HCT116 (cell line): ENCODE results near the gene ADARB2. TPM values are rescaled to one million over a fixed set of nuclear protein-coding genes. Genes with fewer than 3 reads are reported as not detected.

Experiments used
- ATAC-seq: fragments of 200-7000 bp; cut with Tn5 transposase; 2 replicates; pipeline ENCODE4 v1.9.1; 2020; ENCODE audit warnings: mild to moderate bottlenecking, moderate library complexity
- BruUV-seq: library from RNA; stranded (reverse); fragments of 400-500 nt; replicated peaks from 2 replicates; lab custom pipeline; 2021; lab: Mats Ljungman, UMichigan
- CTCF ChIA-PET: fragments of 300-600 bp; sonication (Branson Sonifier 250); formaldehyde crosslinking; loops from one replicate; lab custom pipeline; 2021; ENCODE audit warnings: antibody characterized with exemption; lab: Charles Lee
- POLR2A ChIA-PET: fragments of 300-600, 350-600 bp; sonication (Branson Sonifier 250); formaldehyde crosslinking; loops from one replicate; lab custom pipeline; 2021; ENCODE audit warnings: antibody characterized with exemption; lab: Charles Lee
- RAD21 ChIA-PET, 2 experiments: fragments of 300-600 bp; sonication (Branson Sonifier 250); formaldehyde crosslinking; loops; one replicate each; lab custom pipeline; 2023; ENCODE audit warnings: low total read pairs in 2 of 2; ENCODE audit not compliant: uncharacterized antibody in 2 of 2, unreplicated experiment in 2 of 2, low non-redundant PET in 1 of 2; lab: Charles Lee
- DNase-seq: peaks from one replicate; pipeline ENCODE4 v3.0.0-alpha.2; 2010; ENCODE audit warnings: low read depth, low spot score
- H2AFZ ChIP-seq: fragments of 200-600 bp; shearing (Covaris generic), sonication (generic); 2 replicates; pipeline ENCODE4 v1.6.1; 2017; ENCODE audit warnings: low read depth, mixed run types, mixed read lengths, antibody characterized with exemption, low read length; ENCODE audit not compliant: poor library complexity, severe bottlenecking
- H3K27ac ChIP-seq: 2 replicates; pipeline ENCODE4 v1.5.1; 2012; ENCODE audit warnings: low read depth, low read length
- H3K27me3 ChIP-seq: fragments of 200-600 bp; sonication (generic); 2 replicates; pipeline ENCODE4 v1.6.1; 2016; ENCODE audit warnings: mixed run types, low read length, mixed read lengths; ENCODE audit not compliant: insufficient read depth
- H3K36me3 ChIP-seq, 2 experiments: fragments of 200-500 bp in 1 of 2; fragments of 200-600 bp in 1 of 2; sonication (Bioruptor generic) in 1 of 2; sonication (generic) in 1 of 2; 2 replicates each; pipeline versions ENCODE4 v1.5.1 to v1.6.1; 2014 to 2016; ENCODE audit warnings: low read length in 2 of 2, inconsistent platforms in 1 of 2, mixed read lengths in 1 of 2, mixed run types in 1 of 2; ENCODE audit not compliant: insufficient read depth in 2 of 2, control insufficient read depth in 1 of 2
- H3K4me1 ChIP-seq, 2 experiments: fragments of 200-600 bp in 1 of 2; sonication (generic) in 1 of 2; 2 replicates each; pipeline versions ENCODE4 v1.5.1 to v1.6.1; 2012 to 2017; ENCODE audit warnings: low read length in 2 of 2, inconsistent platforms in 1 of 2, mild to moderate bottlenecking in 1 of 2, mixed read lengths in 1 of 2, mixed run types in 1 of 2, moderate library complexity in 1 of 2; ENCODE audit not compliant: insufficient read depth in 2 of 2, control insufficient read depth in 1 of 2
- H3K4me2 ChIP-seq: fragments of 200-600 bp; sonication (generic); 2 replicates; pipeline ENCODE4 v1.6.1; 2017; ENCODE audit warnings: mixed run types, low read length, mixed read lengths
- H3K4me3 ChIP-seq, 2 experiments: fragments of 200-600 bp in 1 of 2; sonication (generic) in 1 of 2; replicated peaks in 1 of 2; 2 replicates each; pipeline ENCODE4 v1.5.1; 2011 to 2016; ENCODE audit warnings: low read length in 2 of 2, control low read depth in 1 of 2, low read depth in 1 of 2, mild to moderate bottlenecking in 1 of 2, mixed read lengths in 1 of 2, mixed run types in 1 of 2
- H3K79me2 ChIP-seq: fragments of 200-600 bp; sonication (generic); 2 replicates; pipeline ENCODE4 v1.6.1; 2017; ENCODE audit warnings: mild to moderate bottlenecking, mixed run types, low read length, moderate library complexity, mixed read lengths; ENCODE audit not compliant: insufficient read depth
- H3K9ac ChIP-seq: fragments of 200-600 bp; sonication (generic); 2 replicates; pipeline ENCODE4 v1.6.1; 2016; ENCODE audit warnings: low read length, mixed read lengths
- H3K9me2 ChIP-seq: fragments of 200-600 bp; sonication (generic), shearing (Covaris generic); 2 replicates; pipeline ENCODE4 v1.6.1; 2017; ENCODE audit warnings: mixed run types, mild to moderate bottlenecking, moderate library complexity; ENCODE audit not compliant: insufficient read depth
- H3K9me3 ChIP-seq, 2 experiments: fragments of 200-500 bp in 1 of 2; fragments of 200-600 bp in 1 of 2; sonication (Bioruptor generic) in 1 of 2; sonication (generic) in 1 of 2; 2 replicates each; pipeline ENCODE4 v1.6.1; 2014 to 2017; ENCODE audit warnings: low read length in 2 of 2, mixed read lengths in 2 of 2, inconsistent platforms in 1 of 2, low read depth in 1 of 2, mild to moderate bottlenecking in 1 of 2, mixed run types in 1 of 2, moderate library complexity in 1 of 2; ENCODE audit not compliant: control insufficient read depth in 1 of 2, insufficient read depth in 1 of 2
- H4K20me1 ChIP-seq: fragments of 200-600 bp; sonication (generic), shearing (Covaris generic); 2 replicates; pipeline ENCODE4 v1.6.1; 2017; ENCODE audit warnings: mixed run types, mild to moderate bottlenecking, moderate library complexity; ENCODE audit not compliant: insufficient read depth
- CBX3 ChIP-seq: IDR thresholded peaks from 2 replicates; pipeline ENCODE4 v1.6.1; 2012; ENCODE audit warnings: low read depth
- CEBPB ChIP-seq: IDR thresholded peaks from 2 replicates; pipeline ENCODE4 v1.6.1; 2012; ENCODE audit warnings: low read depth
- CTCF ChIP-seq, 3 experiments: fragments of 200-600 bp in 1 of 3; sonication (generic) in 1 of 3; IDR thresholded peaks in 2 of 3; conservative IDR thresholded peaks in 1 of 3; 2 replicates each; pipeline ENCODE4 v1.5.1; 2012 to 2017; ENCODE audit warnings: low read depth in 2 of 3, low read length in 2 of 3, antibody characterized with exemption in 1 of 3, borderline replicate concordance in 1 of 3, control low read depth in 1 of 3, mild to moderate bottlenecking in 1 of 3, mixed read lengths in 1 of 3, mixed run types in 1 of 3, moderate library complexity in 1 of 3; ENCODE audit not compliant: insufficient read depth in 1 of 3
- EGR1 ChIP-seq: IDR thresholded peaks from 2 replicates; pipeline ENCODE4 v1.6.1; 2012; ENCODE audit warnings: low read depth
- ELF1 ChIP-seq: IDR thresholded peaks from 2 replicates; pipeline ENCODE4 v1.6.1; 2012; ENCODE audit warnings: low read depth, borderline replicate concordance
- EZH2 ChIP-seq: fragments of 200-600 bp; sonication (generic); IDR thresholded peaks from 2 replicates; pipeline ENCODE4 v1.6.1; 2017; ENCODE audit warnings: antibody characterized with exemption, mixed run types
- FOSL1 ChIP-seq: IDR thresholded peaks from 2 replicates; pipeline ENCODE4 v1.6.1; 2012; ENCODE audit warnings: low read depth
- JUND ChIP-seq: IDR thresholded peaks from 2 replicates; pipeline ENCODE4 v1.6.1; 2012
- POLR2A ChIP-seq: IDR thresholded peaks from 2 replicates; pipeline ENCODE4 v1.7.0; 2011; ENCODE audit warnings: borderline replicate concordance; ENCODE audit not compliant: insufficient read depth, insufficient read length; ENCODE audit errors: extremely low read depth
- RAD21 ChIP-seq: IDR thresholded peaks from 2 replicates; pipeline ENCODE4 v1.6.1; 2012; ENCODE audit warnings: low read depth, mild to moderate bottlenecking
- SP1 ChIP-seq: IDR thresholded peaks from 2 replicates; pipeline ENCODE4 v1.6.1; 2012; ENCODE audit warnings: low read depth
- ZBTB33 ChIP-seq: IDR thresholded peaks from 2 replicates; pipeline ENCODE4 v1.6.1; 2011; ENCODE audit warnings: mild to moderate bottlenecking, low read length, moderate library complexity; ENCODE audit not compliant: insufficient replicate concordance; ENCODE audit errors: extremely low read depth
- ZFX ChIP-seq: fragments of 450-650 bp; IDR thresholded peaks from 2 replicates; pipeline ENCODE4 v1.6.1; 2017
- ZNF274 ChIP-seq: fragments of 200-500 bp; sonication (Bioruptor generic); IDR thresholded peaks from 2 replicates; pipeline ENCODE4 v1.6.1; 2014; ENCODE audit warnings: mild to moderate bottlenecking, low read depth, low read length, inconsistent platforms
- intact Hi-C: fragments of 100-400 bp; cut with micrococcal nuclease; formaldehyde crosslinking; loops from 2 replicates; pipeline ENCODE4 v1.10.0; 2022
- total RNA-seq: library from RNA; stranded (reverse); gene quantifications from one replicate; pipeline ENCODE4 v1.2.1, GENCODE V29; 2021; ENCODE audit not compliant: unreplicated experiment
- TF ChIP-seq, protein P1 (sequence below): IDR thresholded peaks from 2 replicates; pipeline ENCODE4 v1.6.1; 2012; ENCODE audit warnings: low read depth
- TF ChIP-seq, protein P2 (sequence below): IDR thresholded peaks from 2 replicates; pipeline ENCODE4 v1.6.1; 2012

Gene ADARB2
- total RNA-seq, 1 experiment from 2014 or later, result not detected

DNA sequence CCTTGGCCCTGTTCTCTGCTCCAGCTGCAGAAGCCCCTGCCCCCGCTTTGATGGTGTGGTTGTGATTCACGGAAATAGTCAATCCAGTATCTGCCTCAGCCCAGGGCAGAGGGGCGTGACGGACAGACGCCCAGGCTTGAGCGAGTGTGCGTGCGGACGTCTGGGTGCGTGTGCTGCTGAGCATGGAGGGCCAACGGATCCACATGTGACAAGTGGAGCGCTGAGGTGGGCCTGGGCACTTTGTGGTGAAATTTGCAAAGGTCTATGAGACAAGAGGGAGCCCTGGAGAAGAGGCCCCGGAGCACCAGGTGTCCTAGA lies 586.7 kb downstream of the ADARB2 start:
- Histone ChIP-seq H3K9me3 (peaks cover 0 to 9% of the 10 kb centered on the region in 2 experiments; a peak in 2 of 4 replicates), H3K4me2 (no peak overlapping the region), H3K27me3 (no peaks in the 10 kb centered on the region), H3K27ac (no peak overlapping the region), H3K4me1 (no peaks in the 10 kb centered on the region; a peak in 1 of 4 replicates), H3K4me3 (no peak overlapping the region), H2AFZ (no peak overlapping the region), H3K79me2 (no peaks in the 10 kb centered on the region), H3K9ac (no peak overlapping the region), H4K20me1 (no peaks in the 10 kb centered on the region), H3K36me3 (no peaks in the 10 kb centered on the region), H3K9me2 (no peaks in the 10 kb centered on the region)
- ATAC-seq (no peak), DNase-seq (no peak)
- RAD21 ChIA-PET, result no interaction called here
- POLR2A ChIA-PET, result no interaction called here
- BruUV-seq, result no TSS peak
- TF ChIP-seq CTCF (IDR thresholded peaks at IDR 0.05 in 2 of 3, conservative IDR thresholded peaks at IDR 0.05 in 1 of 3; ENCODE audit: borderline replicate concordance in 1 of 3, insufficient read depth in 1 of 3, low read depth in 2 of 3, low read length in 2 of 3) (no peak), POLR2A (no peak), JUND (no peak), RAD21 (no peak), EGR1 (no peak), ZBTB33 (no peak), ZNF274 (no peak), CBX3 (no peak), CEBPB (no peak), FOSL1 (no peak), ELF1 (no peak), ZFX (no peak), SP1 (no peak), EZH2 (no peak)
- TF ChIP-seq, protein P1, sequence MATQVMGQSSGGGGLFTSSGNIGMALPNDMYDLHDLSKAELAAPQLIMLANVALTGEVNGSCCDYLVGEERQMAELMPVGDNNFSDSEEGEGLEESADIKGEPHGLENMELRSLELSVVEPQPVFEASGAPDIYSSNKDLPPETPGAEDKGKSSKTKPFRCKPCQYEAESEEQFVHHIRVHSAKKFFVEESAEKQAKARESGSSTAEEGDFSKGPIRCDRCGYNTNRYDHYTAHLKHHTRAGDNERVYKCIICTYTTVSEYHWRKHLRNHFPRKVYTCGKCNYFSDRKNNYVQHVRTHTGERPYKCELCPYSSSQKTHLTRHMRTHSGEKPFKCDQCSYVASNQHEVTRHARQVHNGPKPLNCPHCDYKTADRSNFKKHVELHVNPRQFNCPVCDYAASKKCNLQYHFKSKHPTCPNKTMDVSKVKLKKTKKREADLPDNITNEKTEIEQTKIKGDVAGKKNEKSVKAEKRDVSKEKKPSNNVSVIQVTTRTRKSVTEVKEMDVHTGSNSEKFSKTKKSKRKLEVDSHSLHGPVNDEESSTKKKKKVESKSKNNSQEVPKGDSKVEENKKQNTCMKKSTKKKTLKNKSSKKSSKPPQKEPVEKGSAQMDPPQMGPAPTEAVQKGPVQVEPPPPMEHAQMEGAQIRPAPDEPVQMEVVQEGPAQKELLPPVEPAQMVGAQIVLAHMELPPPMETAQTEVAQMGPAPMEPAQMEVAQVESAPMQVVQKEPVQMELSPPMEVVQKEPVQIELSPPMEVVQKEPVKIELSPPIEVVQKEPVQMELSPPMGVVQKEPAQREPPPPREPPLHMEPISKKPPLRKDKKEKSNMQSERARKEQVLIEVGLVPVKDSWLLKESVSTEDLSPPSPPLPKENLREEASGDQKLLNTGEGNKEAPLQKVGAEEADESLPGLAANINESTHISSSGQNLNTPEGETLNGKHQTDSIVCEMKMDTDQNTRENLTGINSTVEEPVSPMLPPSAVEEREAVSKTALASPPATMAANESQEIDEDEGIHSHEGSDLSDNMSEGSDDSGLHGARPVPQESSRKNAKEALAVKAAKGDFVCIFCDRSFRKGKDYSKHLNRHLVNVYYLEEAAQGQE, result no peak
- TF ChIP-seq, protein P2, sequence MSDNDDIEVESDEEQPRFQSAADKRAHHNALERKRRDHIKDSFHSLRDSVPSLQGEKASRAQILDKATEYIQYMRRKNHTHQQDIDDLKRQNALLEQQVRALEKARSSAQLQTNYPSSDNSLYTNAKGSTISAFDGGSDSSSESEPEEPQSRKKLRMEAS, result no peak
- intact Hi-C loops, result no loop called here
- CTCF ChIA-PET, result no interaction called here
